Psoas muscle (tissue), 8 donors: ENCODE data around the gene BBS9. TPM values are rescaled to one million over a fixed set of nuclear protein-coding genes. Genes with fewer than 3 reads are reported as not detected.

Experiments used
- ATAC-seq, 4 donors: fragments of 200-7000 bp; cut with Tn5 transposase; one replicate each; pipeline ENCODE4 v1.9.1; 2020; ENCODE audit warnings: moderate library complexity in 3 of 4, mild to moderate bottlenecking in 2 of 4
- DNase-seq, 2 donors: peaks; one replicate each; pipeline ENCODE4 v3.0.0-alpha.2; 2020
- H3K27ac ChIP-seq: fragments of 200-600 bp; one replicate; pipeline ENCODE4 v1.8.0; 2022
- H3K27me3 ChIP-seq, 3 donors: fragments of 200-600 bp in 1 of 3; one replicate each; pipeline versions ENCODE4 v1.6.1 to v1.8.0; 2013 to 2022; ENCODE audit warnings: low read length in 2 of 3, mild to moderate bottlenecking in 2 of 3, moderate library complexity in 1 of 3; ENCODE audit not compliant: insufficient read depth in 3 of 3
- H3K36me3 ChIP-seq, 2 donors: fragments of 200-600 bp in 1 of 2; one replicate each; pipeline versions ENCODE4 v1.6.1 to v1.8.0; 2013 to 2022; ENCODE audit warnings: low read depth in 1 of 2, mild to moderate bottlenecking in 1 of 2, moderate library complexity in 1 of 2; ENCODE audit not compliant: insufficient read depth in 1 of 2
- H3K4me1 ChIP-seq: fragments of 200-600 bp; one replicate; pipeline ENCODE4 v1.8.0; 2022
- H3K4me3 ChIP-seq: fragments of 200-600 bp; one replicate; pipeline ENCODE4 v1.8.0; 2022; ENCODE audit warnings: mild to moderate bottlenecking
- H3K9me3 ChIP-seq: fragments of 200-600 bp; one replicate; pipeline ENCODE4 v1.8.0; 2022
- WGBS, 3 donors: extraction: QIAGEN DNeasy Blood & Tissue Kit; methylation state at CpG; one replicate each; pipeline versions ENCODE4 v1.1.6 to v1.1.7; 2013; 5-methylcytosine and 5-hydroxymethylcytosine counted together
- intact Hi-C, 2 donors: fragments of 100-400 bp; cut with DNase I; formaldehyde crosslinking; loops; one replicate each; pipeline versions ENCODE4 v1.11.0 to v1.14.2; 2022
- polyA plus RNA-seq, 3 donors: library from polyadenylated mRNA; stranded (reverse); fragments of 200-250 nt; gene quantifications; one replicate each; pipeline ENCODE4 v1.2.3, GENCODE V29; 2013
- total RNA-seq, 4 donors: library from RNA; stranded (reverse); fragmentation: NEBNext Ultra II Directional in 2 of 4; extraction: Animal tissue kit (Norgen Biotek cat#: 25700) in 2 of 4; gene quantifications; one replicate each; pipeline versions ENCODE4 v1.2.1 to v1.2.4, GENCODE V29; 2021 to 2023
- TF ChIP-seq, protein P1 (sequence below): fragments of 200-600 bp; IDR thresholded peaks from one replicate; pipeline ENCODE4 v1.8.0; 2022; ENCODE audit warnings: antibody characterized with exemption
- donor health status: healthy with polysubstance abuse.
- donor health status: DM: no; HTN: no; CAD: no; lungs with moderate emphysema.
- donor health status: Bipolar disorder and iron deficiency.
- donor health status: healthy.
- donor health status: DM: yes; HTN: yes; CAD: no.
- donor health status: DM: no; HTN: no; CAD: no.
- donor health status: DM: no; HTN: no; CAD: no.
- donor health status: DM: yes; HTN: yes; CAD: no.

BBS9 gene
- total and polyA plus RNA-seq, 7 donors: 2.7 to 7.3 (median 4.1) TPM

DNA sequence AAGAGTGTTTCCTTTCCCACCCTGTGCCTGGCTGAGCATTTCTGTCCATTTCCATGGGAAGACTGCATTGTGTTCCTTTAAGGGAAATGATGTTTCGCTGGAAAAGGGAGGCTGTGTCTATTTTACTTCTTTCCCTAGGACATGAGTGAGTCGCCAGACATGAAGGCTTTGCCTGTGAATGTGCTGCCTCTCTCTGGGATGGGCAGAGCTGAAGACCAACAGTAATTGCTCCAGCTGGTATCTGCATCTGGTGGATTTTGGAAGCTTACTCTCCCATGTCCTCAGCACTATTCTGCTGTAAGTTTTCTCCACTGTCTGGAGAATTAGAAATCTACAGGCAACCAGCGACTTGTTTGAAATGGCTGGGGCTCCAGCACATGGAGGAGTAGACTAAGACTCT lies 511.4 kb downstream of the BBS9 start:
- no peak overlapping the region for H3K4me3 ChIP-seq
- intact Hi-C loops: no loop called here

DNA sequence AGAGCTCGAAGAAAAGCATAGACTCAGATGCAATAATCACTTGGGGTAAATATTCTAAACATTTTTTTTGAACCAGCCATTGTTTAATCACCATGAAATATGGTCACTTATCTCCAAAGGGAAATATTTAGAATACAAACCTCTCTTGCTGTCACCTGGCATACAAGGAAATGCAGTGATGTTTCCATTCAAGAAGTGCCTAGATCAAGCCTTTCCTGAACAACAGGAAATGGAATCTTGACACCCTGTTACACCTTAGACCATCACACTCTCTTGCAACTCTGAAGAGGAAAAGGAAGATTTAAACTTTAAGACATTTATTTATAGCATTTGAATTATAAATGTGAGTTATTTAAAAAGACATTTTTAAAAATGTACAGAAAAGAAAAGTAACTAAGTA lies 512.9 kb downstream of the BBS9 start:
- no peaks in the 10 kb centered on the region for H3K4me1 ChIP-seq
- no peaks in the 10 kb centered on the region for H3K9me3 ChIP-seq
- DNase-seq: no peak
- TF ChIP-seq, protein P1, sequence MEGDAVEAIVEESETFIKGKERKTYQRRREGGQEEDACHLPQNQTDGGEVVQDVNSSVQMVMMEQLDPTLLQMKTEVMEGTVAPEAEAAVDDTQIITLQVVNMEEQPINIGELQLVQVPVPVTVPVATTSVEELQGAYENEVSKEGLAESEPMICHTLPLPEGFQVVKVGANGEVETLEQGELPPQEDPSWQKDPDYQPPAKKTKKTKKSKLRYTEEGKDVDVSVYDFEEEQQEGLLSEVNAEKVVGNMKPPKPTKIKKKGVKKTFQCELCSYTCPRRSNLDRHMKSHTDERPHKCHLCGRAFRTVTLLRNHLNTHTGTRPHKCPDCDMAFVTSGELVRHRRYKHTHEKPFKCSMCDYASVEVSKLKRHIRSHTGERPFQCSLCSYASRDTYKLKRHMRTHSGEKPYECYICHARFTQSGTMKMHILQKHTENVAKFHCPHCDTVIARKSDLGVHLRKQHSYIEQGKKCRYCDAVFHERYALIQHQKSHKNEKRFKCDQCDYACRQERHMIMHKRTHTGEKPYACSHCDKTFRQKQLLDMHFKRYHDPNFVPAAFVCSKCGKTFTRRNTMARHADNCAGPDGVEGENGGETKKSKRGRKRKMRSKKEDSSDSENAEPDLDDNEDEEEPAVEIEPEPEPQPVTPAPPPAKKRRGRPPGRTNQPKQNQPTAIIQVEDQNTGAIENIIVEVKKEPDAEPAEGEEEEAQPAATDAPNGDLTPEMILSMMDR: no peak
- intact Hi-C loops: no loop called here
- 89 to 94% (median 92%) methylated on average over 1 of the region's 1 CpG for WGBS, 3 donors
- no peak for ATAC-seq
- H3K4me3 ChIP-seq: no peak overlapping the region
- peaks cover 0 to 3% of the 10 kb centered on the region in 2 donors for H3K36me3 ChIP-seq
- H3K27ac ChIP-seq: no peak overlapping the region
- H3K27me3 ChIP-seq: no peaks in the 10 kb centered on the region

More for the DNA sequence above, 511.4 kb downstream of the BBS9 start:
- Histone ChIP-seq H3K36me3 (peaks cover 0 to 3% of the 10 kb centered on the region in 2 donors), H3K9me3 (no peaks in the 10 kb centered on the region), H3K27me3 (no peaks in the 10 kb centered on the region), H3K27ac (no peak overlapping the region), H3K4me1 (no peaks in the 10 kb centered on the region)
- TF ChIP-seq, protein P1: no peak
- WGBS, 3 donors: 91 to 96% (median 91%) methylated on average over 3 of the region's 3 CpGs
- ATAC-seq: no peak
- no peak for DNase-seq

DNA sequence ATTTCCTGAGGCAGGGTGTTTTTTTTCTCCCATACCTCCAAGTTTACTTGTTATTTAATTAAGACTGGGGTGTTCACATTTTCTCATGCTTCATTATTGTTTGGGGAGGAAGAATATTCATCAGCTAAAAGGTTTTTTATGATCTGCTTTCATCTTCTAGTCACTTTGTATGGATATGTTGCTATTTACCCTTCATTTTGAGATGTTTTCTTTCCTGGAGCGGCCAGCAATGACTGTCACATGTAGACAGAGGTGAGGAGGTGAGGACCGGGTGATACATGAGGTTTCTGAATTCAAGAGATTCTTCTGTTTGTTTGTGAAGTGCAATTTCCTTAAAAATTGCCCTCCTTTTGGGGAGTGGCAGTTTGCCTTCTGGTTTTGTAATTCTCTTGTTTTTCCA lies 514.2 kb downstream of the BBS9 start:
- TF ChIP-seq, protein P1: no peak
- Histone ChIP-seq H3K27me3 (no peaks in the 10 kb centered on the region), H3K4me3 (no peak overlapping the region), H3K27ac (no peak overlapping the region), H3K9me3 (no peaks in the 10 kb centered on the region), H3K4me1 (no peaks in the 10 kb centered on the region), H3K36me3 (peaks cover 0 to 3% of the 10 kb centered on the region in 2 donors)
- 78 to 82% (median 81%) methylated on average over 2 of the region's 2 CpGs for WGBS, 3 donors
- intact Hi-C loops: no loop called here
- DNase-seq (no peak), ATAC-seq (no peak)

DNA sequence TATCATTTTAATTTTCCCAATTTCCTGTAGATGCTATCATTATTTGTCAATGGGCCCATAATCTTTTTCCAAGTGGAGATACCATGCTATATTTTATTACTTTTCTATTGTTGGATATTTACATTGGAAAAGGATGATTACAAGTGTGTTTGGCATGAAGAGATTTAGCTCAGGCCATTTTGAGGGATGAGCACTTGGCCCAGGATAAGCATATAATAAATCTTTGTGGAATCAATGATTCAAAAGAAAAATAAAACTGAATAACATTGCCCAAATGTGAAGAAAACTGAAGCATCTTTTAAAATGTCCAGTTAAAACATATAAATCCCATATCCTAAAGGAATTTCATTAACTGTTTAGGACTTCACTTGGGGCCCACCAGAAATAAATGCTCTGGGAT lies 515.1 kb downstream of the BBS9 start:
- DNase-seq (no peak), ATAC-seq (no peak)
- Histone ChIP-seq H3K4me1 (no peaks in the 10 kb centered on the region), H3K36me3 (peaks cover 0 to 3% of the 10 kb centered on the region in 2 donors), H3K27me3 (no peaks in the 10 kb centered on the region), H3K4me3 (no peak overlapping the region), H3K9me3 (no peaks in the 10 kb centered on the region), H3K27ac (no peak overlapping the region)
- TF ChIP-seq, protein P1: no peak
- intact Hi-C loops: no loop called here

DNA sequence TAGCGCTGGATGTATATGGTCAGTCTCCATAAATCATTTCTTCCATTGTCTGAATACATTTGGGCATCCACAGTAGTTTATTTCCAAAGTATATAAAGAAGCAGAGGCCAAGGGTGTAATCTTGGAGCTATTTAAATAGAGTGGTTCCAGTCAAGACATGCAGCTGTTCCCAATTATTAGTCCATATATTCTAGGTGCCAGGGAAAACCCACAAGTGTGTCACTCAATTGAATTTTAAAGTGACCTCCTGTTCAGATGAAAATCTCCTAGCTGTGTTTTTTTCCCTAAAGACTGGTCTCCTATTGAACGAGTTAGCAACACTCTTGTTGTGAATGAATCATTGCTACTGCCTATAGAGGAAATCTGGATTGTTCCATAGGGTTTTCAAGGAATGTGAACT lies 515.7 kb downstream of the BBS9 start:
- DNase-seq: no peak
- Histone ChIP-seq H3K4me3 (no peak overlapping the region), H3K27me3 (no peaks in the 10 kb centered on the region), H3K4me1 (no peaks in the 10 kb centered on the region), H3K9me3 (no peaks in the 10 kb centered on the region), H3K36me3 (peaks cover 0 to 3% of the 10 kb centered on the region in 2 donors), H3K27ac (no peak overlapping the region)
- intact Hi-C loops: no loop called here
- 59 to 66% (median 60%) methylated on average over 2 of the region's 2 CpGs for WGBS, 3 donors
- TF ChIP-seq, protein P1: no peak
- no peak for ATAC-seq
